ENCODE data around the gene GLIS2. TPM values are rescaled to one million over a fixed set of nuclear protein-coding genes. Genes with fewer than 3 reads are reported as not detected.

GLIS2 gene
- total RNA-seq, 1 donor from 2014 or later: 62.8 TPM

GRCh38 chr16:4337540-4338088, 21.7 kb downstream of the GLIS2 start:
- Mint-ChIP-seq H3K27ac (ENCODE audit: unreplicated experiment) (no peak overlapping the region), H3K4me3 (ENCODE audit: unreplicated experiment) (no peak overlapping the region), H3K36me3 (ENCODE audit: low read depth) (peaks cover 10% of the 10 kb centered on the region), H3K27me3 (ENCODE audit: low read depth) (no peaks in the 10 kb centered on the region), H3K4me1 (ENCODE audit: low read depth) (peaks cover 11% of the 10 kb centered on the region), H3K9me3 (ENCODE audit: low read depth) (no peaks in the 10 kb centered on the region)
- no peak for TF ChIP-seq CTCF (IDR thresholded peaks at IDR 0.05)
- no peak for DNase-seq (ENCODE audit: low spot score)

DNA sequence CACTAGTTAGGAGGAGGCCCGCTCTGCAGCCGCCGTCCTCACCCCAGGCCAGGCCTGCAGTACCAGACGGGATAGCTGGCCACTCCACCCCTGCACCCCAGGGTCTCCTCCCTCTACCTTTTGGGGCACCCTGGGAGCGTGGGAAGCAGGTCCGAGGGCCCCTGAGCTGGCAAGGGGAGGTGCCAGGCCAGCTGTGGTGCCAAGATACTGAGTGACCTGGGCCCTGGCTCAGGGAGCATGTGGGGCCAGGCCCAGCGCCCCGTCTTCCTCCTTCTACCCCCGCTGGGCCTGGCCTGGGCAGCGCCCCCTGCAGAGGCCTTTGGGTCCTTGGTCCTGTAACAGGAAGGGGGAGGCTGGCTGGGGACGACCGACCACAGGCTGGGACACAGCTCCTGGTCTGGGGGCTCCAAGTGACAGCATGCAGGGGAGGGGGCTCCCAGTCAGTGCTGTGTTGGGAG, 22.3 kb downstream of the GLIS2 start:
- Mint-ChIP-seq H3K4me1 (ENCODE audit: low read depth) (peaks cover 11% of the 10 kb centered on the region), H3K27me3 (ENCODE audit: low read depth) (no peaks in the 10 kb centered on the region), H3K27ac (ENCODE audit: unreplicated experiment) (no peak overlapping the region), H3K9me3 (ENCODE audit: low read depth) (no peaks in the 10 kb centered on the region), H3K4me3 (ENCODE audit: unreplicated experiment) (no peak overlapping the region), H3K36me3 (ENCODE audit: low read depth) (peaks cover 10% of the 10 kb centered on the region)
- no peak for TF ChIP-seq CTCF (IDR thresholded peaks at IDR 0.05)
- DNase-seq (ENCODE audit: low spot score): no peak

DNA sequence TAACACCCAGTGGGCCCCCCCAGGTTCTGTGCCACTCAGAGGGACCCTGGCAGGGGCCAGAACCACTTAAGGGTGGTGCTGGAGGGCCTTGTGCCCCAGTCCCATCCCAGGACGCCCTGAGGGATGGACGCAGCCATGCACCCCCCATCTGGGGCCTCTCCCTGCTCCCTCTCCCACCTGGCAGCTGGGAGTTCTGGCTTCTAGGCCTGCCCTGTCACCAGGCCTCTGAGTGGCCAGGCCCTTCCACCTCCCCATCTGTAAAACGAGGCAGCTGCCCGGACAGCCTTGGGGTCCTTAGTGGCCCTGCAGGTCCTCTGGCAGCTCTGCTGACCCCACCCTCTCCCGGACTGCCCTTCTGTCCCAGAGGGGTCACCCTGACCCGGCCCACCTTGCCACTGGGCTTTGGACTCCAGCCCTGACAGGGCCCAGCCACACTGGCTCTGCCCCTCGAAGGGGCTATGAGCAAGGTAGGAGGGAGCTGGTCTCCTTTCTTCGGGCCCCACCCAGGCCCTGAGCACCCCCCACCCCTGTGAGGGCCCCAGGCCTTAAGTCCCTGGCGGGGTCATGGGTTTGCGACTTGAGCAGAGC, 22.9 kb downstream of the GLIS2 start:
- peaks cover 11% of the 10 kb centered on the region for H3K4me1 Mint-ChIP-seq (ENCODE audit: low read depth)
- no peak for TF ChIP-seq CTCF (IDR thresholded peaks at IDR 0.05)
- H3K36me3 Mint-ChIP-seq (ENCODE audit: low read depth): peaks cover 8% of the 10 kb centered on the region
- peak overlapping the region; percentile 49 for H3K27ac Mint-ChIP-seq (ENCODE audit: unreplicated experiment)
- H3K4me3 Mint-ChIP-seq (ENCODE audit: unreplicated experiment): no peak overlapping the region
- no peaks in the 10 kb centered on the region for H3K27me3 Mint-ChIP-seq (ENCODE audit: low read depth)
- DNase-seq (ENCODE audit: low spot score): no peak
- no peaks in the 10 kb centered on the region for H3K9me3 Mint-ChIP-seq (ENCODE audit: low read depth)

DNA sequence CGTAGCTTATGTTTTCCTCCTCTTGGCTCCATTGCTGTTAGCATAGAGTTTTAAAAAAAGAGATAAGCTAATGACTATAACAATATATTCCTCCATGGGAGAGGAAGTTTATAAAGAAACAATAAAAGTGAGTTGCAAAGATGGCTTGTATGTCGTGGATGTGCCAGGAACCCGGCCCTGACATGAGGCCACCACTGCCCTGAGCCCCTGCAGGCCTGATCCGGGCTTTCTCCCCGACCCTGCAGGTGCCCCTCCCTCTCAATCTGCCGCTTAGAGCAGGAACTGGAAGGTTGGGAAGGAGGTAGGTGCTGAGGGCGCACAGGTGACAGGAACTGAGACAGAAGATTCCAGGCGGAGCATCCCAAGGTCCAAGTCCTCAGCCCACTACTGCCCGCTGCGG, 23.6 kb downstream of the GLIS2 start:
- peaks cover 8% of the 10 kb centered on the region for H3K36me3 Mint-ChIP-seq (ENCODE audit: low read depth)
- no peak overlapping the region for H3K4me3 Mint-ChIP-seq (ENCODE audit: unreplicated experiment)
- no peaks in the 10 kb centered on the region for H3K27me3 Mint-ChIP-seq (ENCODE audit: low read depth)
- no peak for DNase-seq (ENCODE audit: low spot score)
- H3K27ac Mint-ChIP-seq (ENCODE audit: unreplicated experiment): peak overlapping the region; percentile 36
- no peaks in the 10 kb centered on the region for H3K9me3 Mint-ChIP-seq (ENCODE audit: low read depth)
- no peak for TF ChIP-seq CTCF (IDR thresholded peaks at IDR 0.05)
- H3K4me1 Mint-ChIP-seq (ENCODE audit: low read depth): peaks cover 11% of the 10 kb centered on the region

DNA sequence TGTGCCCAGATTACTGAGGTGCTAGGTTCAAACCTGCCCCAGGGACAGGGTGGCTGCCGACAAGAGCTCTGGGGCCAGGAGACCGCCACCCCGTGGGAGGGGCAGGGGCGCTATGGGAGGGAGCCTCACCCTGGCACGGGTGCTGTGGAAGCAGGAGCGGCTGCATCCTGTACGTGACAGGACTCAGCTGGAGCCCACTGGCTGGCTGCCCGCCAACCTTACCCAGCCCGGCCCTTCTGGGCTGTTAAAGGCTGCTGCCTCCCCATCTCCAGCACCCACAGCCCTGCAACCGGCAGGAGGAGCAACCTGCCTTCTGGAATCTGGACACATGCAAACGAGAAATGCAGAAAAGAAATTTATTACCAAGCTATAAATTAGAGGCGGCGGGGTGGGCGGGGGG, 24.0 kb downstream of the GLIS2 start:
- Mint-ChIP-seq H3K4me1 (ENCODE audit: low read depth) (peaks cover 11% of the 10 kb centered on the region), H3K4me3 (ENCODE audit: unreplicated experiment) (no peak overlapping the region), H3K27ac (ENCODE audit: unreplicated experiment) (no peak overlapping the region), H3K36me3 (ENCODE audit: low read depth) (peaks cover 6% of the 10 kb centered on the region), H3K27me3 (ENCODE audit: low read depth) (no peaks in the 10 kb centered on the region), H3K9me3 (ENCODE audit: low read depth) (no peaks in the 10 kb centered on the region)
- no peak for DNase-seq (ENCODE audit: low spot score)
- peak; percentile 47 for TF ChIP-seq CTCF (IDR thresholded peaks at IDR 0.05)
